NCI-H510A treated with DMSO at 0.1 percent for 48 hours (cell line): ENCODE measurements around the gene OVAAL.

Experiments
- DNase-seq: peaks from one replicate; lab custom pipeline; 2025; lab: John Stamatoyannopoulos, UW

The OVAAL gene

DNA sequence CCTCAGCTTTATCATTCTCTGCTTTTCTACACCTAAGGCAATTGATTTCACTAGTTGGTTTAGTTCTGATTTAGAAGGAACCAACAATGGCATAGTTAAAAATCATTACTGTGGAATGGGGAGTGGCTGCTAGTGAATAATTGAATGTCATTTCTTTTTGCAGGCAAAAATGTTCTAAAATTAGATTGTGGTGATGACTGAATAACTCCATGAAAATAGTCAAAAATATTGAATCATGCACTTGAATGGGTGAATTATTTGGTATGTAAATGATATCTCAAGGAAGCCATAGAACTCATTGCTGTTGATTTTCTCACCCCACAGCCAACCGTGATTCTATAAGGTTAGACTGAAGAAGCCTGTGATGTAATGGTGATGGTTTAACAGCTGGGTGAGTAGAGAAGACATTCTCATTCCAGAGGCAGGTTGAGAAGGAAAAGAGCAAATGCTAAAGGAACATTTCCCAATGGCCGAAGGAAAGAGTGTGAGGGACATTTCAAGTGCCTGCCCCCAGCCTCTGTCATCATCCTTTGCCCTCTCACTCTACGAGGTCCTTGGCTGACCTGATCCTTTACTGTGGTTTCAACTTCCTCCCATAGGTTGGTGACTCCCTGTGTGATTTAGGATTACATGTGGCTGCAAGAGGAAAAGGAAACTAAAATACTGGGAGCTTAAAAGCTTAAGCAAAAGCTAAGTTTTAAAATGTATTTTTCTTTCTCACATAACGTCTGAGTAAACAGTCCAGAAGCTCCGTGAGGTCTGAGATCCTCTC lies 12.5 kb downstream of the OVAAL start:
- DNase-seq = no peak

- DNase-seq = no peak
Measured at GRCh38 chr1:180571832-180572636, 13.3 kb downstream of the OVAAL start.

GRCh38 chr1:180572760-180573159 lies 14.0 kb downstream of the OVAAL start:
- no peak for DNase-seq

DNA sequence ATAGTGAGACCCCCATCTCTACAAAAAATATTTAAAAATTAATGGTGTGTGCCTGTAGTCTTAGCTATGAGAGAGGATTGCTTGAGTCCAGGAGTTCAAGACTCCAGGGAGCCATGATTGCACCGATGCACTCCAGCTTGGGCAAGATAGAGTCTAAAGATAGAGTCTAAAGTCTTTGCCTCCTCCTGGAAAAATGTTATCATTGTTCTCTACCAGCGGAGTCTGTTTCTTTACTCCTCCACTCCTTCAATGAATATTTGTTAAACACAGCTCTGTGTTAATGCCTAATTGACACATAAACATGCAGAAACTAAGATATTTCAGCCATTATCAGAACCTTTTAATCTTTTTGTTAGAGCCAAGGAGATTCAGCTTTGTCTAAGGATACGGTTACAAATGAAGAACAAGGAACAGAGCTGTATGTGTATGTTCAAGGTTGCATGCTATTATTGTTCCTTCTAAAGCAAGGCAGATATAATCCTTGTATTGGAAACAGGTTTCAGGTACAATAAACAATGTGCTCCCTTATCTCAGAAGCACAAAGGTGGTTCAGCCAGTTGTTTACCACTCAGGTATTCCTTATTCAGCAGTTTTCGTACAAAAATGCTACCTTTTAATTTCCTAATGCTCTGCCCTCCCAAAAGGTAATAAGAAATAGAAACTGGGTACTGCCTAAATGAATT lies 15.4 kb downstream of the OVAAL start:
- no peak for DNase-seq

DNA sequence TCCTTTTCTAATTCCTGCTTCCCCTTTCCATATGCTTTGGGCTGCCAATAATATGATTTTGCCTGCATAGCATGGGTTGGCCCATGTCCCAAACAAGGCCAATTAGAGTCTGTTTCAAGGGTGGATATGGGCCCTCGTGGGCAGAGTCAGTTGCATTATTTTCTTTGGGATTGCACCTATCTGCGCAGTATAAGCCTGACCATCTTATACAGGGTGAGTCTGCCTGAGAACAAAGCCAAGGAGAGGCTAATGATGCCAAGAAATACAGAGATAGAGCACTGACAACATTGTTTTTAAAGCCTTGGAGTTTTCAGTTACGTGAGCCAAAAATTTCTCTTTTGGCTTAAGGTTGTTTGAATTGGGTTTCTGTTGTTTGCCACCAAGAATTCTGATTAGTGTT lies 18.6 kb downstream of the OVAAL start:
- DNase-seq = no peak

DNA sequence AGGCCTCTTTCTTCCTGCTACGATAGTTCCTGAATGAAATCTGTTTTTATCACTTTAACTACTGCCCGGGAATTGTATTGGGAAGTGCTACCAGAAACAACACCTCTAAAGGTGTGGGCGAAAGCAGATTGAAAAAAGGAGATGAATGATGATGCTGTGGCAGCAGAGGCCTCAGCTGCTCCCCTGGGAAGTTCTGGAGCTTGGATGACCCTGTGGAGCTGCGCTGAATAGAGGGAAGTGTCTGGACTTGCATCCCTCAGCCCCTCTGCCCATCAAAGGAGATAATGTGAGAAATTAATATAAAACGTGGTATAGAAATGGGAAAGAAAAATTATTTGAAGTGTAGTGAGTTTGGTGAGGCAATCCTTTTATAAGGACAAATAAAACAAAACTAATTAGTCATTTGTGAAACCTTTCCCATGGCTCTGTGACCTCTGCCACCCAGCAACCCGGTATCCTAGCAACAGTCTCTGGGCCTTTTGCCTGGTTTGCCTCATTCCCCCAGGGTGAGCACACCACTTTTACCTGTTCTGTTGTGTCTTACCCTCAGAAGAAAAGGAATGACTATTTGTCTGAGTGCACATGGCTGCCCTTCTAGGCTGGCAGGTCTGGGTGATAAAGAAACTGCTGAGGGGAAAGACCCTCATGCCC lies 21.3 kb downstream of the OVAAL start:
- DNase-seq = no peak

- no peak for DNase-seq
Measured at GRCh38 chr1:180581635-180582039, 22.9 kb downstream of the OVAAL start.

DNA sequence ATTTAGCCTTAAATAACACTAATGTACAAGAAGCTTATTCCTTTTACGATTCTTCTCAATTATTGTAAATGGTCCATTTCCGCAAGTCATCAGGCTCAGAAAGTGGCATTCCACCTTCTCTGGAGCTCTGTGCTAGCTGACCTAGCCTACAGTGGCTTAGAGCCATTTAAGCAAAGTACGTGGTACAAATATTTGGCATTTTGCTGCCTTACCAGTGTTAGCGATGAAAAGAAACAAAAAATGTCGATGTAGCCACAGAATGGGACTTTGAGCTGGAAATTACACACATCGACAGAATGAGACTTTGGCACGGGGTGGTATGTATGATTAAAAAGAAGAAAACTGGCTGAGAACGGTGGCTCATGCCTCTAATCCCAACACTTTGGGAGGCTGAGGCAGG lies 26.1 kb downstream of the OVAAL start:
- no peak for DNase-seq

DNA sequence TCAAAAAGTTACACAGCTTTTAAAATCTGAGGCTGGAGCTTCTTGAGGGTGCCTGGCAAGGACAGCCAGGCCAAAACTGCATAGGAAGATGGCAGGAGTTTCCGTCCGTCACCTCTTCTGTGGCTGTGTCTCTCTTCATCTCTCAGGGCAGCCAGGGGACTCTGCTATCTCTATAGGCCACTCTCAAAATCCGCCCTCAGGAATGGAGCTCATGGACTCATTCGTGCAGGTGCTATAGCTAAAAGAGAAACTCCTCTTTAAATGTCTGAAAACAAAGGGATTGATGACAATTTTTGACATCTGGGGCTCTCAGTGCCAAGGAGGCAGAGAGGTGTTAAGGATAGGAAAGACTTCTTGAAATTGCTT lies 27.2 kb downstream of the OVAAL start:
- no peak for DNase-seq

DNA sequence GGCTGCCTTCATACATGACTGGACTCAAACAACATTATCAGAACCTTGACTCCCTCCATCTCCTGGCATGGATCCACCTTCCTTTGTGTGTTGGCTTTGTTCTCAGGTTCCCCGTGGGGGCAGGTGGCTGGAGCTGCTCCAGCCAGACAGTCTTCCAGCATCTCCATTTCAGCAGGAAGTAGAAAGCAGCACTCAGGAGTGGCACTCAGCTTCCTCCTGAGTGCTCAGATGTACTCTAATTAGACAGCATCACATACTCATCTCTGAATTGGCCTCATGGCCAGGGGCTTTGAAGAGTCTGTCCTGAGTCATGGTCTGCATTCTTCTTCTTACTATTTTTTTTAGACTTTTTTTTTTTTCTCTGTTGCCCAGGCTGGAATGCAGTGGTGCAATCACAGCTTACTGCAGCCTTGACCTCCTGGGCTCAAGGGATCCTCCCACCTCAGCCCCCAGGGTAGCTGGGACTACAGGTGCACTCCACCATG lies 27.9 kb downstream of the OVAAL start:
- DNase-seq = peak; percentile 96

DNA sequence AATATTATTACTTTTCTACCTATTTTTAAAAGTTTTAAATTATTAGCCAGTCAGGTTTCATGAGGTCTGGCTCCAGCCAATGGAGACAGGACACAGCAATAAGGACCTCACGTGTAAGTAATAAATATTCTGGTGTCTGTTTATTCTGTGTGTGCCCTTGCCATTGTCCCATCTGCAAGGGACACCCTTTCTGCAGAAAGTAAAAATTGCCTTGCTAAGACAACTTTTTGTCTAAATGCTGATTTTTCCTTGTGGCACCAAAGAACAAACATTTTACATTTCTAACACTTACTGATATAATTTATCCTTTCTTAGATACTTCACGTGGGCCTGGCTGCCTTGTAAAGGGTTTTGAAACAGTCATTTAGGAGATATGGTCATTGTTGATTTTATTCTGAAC lies 29.4 kb downstream of the OVAAL start:
- no peak for DNase-seq

DNA sequence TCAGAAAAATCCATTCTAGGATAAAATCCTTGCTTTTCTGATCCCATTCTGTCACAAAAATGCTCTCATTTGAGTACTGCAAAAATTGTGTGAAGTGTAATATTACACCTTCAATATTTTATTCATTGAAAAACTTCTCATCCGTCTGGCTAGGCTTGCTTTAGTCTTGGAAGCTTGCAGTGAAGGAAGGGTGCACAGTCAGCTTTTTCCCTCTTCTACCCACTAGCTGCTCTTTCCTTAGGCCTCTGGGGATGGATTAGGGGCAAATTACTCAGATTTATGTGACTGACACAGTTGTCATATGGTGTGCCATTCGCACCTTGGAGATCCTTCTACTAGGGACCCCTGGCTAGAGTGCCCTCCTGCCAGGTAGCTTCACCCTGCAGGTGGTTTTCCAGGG lies 32.1 kb downstream of the OVAAL start:
- no peak for DNase-seq

DNA sequence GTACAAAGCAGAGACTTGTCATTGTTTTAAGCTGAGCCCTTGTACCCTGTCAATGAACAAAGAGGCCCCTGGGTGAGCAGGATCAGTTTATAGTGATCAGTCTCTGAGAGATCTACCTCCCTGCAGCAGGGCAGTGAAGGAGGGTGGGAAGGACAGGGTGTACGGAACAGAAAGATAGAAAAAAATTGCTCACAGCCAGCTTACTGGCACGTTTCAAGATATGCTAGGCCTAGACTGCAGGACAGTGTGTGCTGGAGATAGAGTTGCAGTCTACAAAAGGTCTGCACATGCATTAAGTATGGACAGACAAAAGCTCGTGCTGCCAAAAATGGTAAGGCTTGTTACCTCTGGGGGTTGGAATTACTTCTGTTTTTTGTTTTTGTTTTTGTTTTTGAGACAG lies 34.6 kb downstream of the OVAAL start:
- no peak for DNase-seq

DNA sequence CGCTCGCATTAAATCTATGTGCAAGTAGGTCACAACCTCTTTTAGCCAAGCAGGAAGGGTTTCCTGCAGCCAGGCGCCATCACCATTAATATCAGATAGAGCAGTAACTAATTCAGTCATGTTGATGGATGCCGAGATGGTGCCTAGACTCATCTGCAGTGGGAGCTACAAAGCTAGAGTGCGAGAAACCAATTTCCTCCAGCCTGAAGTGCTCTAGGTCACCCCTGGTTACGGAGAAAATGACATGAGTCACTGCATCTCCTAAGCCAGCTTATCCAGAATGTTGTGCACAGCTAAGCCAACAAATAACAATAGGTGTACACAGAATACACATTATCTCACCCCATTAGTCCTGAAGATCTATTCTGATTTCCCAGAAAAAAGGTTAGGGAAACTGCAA lies 36.0 kb downstream of the OVAAL start:
- DNase-seq = peak; percentile 10

DNA sequence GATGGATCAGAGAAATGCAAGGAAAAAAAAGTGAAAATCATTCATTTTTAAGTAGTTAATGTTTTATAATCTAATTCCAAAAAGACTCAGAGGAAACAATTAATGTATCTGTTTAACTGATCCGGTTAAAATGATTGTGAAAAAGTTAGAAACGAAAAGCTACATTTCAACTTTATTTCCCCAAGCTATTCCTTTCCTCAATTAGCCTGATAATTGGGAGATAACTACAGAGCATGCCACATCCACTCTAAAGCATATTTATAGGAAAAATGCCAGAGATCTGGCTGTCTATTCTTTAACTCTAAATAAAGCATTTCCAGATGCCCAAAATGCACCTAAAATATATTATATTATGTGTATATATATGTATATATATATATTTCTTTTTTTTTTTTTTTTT lies 37.2 kb downstream of the OVAAL start:
- DNase-seq = no peak

GRCh38 chr1:180597520-180597919 lies 38.8 kb downstream of the OVAAL start:
- no peak for DNase-seq

GRCh38 chr1:180598333-180598974 lies 39.7 kb downstream of the OVAAL start:
- no peak for DNase-seq

DNA sequence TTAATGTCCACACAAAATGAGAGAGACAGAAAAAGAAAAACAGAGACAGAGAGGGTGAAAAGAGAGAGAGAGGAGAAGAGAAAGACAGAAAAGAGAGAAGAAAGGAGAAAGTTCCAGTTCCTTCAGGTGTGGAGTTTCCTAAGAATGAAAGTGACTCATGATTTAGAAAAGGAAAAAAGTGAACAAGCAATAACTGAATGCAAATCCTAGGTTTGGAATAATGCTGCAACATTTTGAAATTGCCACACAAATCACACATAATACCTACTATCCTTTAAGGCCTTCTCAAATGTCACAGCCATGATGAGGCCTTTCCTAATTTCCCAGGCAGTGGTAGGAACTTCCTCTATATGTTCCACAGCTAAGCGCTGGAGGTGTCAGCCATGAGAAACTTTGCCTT lies 41.6 kb downstream of the OVAAL start:
- no peak for DNase-seq

GRCh38 chr1:180601512-180601911 lies 42.7 kb downstream of the OVAAL start:
- DNase-seq = no peak

DNA sequence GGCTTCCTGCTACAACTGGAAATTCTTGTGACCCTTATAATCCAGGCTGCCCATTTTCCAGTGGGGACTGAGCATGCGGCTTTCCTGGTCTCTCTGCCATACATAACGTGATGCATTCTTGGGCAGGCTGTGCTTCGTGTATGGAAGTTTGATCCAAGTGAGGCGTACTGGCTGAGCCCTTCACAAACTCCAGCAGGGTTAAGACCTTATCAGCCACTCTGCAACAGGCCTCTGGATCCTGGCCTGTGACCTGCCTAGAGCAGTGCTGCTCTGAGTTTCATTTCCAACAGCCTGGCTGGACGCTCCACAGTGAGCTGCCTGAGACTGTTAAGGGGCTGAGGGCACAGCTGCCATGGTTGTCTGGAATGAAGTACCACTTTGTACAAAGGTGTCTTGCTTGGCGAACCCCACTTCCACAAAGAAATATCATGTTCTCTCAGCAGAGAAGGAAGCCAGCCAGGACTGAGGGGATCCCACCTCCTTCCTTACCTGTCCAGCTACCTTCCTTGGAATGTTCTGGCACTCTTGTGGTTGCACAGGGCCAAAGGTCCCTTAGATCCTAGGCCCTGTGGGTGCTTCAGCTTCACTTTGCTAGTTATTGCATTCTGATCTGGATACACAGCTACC lies 44.6 kb downstream of the OVAAL start:
- no peak for DNase-seq

DNA sequence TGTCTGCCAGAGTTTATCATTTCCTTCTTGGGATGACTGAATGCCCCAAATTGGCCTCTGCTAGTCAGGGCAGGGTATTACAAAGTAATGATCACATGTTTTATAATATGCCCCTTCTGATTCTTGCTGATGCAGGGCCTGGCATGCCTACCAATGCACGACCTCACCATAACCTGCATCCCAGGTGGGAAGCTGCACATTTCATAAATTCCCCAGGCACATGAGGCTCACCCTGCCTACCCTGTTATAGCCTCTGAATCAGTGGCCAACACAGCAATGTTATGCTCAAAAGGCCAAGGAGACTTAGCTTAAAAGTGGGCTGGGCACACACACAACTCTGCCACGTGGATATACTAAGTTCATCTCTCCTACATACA lies 45.1 kb downstream of the OVAAL start:
- no peak for DNase-seq
